ENCODE data around the gene MBP.

DNA sequence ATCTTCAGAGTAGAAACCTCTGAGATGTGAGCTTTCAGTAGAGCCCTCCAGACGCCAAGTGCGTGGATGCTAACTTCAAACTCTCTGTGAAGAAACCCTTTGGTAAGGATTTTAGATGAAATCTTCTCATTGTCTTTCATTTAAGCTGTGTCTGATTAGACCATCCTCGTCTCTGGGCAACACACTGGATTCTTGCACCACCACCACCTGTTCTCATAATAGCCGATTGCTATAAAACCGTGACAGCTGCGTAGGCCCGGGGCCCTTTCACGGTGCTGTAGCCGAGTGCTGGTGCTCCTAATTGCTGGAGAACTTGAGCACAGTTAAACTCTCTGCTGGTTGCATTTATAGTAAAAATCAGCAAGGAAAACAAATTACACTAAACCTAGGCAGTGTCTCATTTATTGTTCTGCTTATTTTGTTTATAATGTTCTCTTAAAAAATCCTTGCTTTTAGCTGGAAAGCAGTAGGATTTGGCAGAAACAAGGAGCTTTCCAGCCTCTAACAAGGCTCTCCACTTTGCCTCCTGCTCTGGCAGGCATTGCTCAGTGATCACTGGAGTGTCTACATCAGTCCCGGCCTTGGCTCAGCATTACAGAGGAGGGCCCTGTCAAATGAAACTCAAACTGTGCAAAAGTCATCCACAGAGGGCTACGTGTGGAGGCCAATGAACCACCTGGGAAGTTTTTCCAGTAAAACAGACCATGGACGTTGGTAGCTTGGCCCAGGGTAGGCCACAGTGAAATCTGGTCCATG, 40.9 kb upstream of the MBP start:
- TF ChIP-seq CTCF (conservative IDR thresholded peaks at IDR 0.05; ENCODE audit: low read depth, low read length) (no peak), EZH2 (IDR thresholded peaks at IDR 0.05; ENCODE audit: low read length, unreplicated experiment) (no peak), EZH2phosphoT487 (IDR thresholded peaks at IDR 0.05; ENCODE audit: borderline replicate concordance, low read length) (no peak)

All from PC-3 (cell line).